PC-3 (cell line): Measurements from ENCODE around the gene SLC7A1. TPM values are rescaled to one million over a fixed set of nuclear protein-coding genes. Genes with fewer than 3 reads are reported as not detected.

Source experiments
- ATAC-seq: fragments of 200-7000 bp; cut with Tn5 transposase; 2 replicates; pipeline ENCODE4 v1.9.1; 2020; ENCODE audit warnings: mild to moderate bottlenecking, moderate library complexity
- BruUV-seq: library from RNA; stranded (reverse); fragments of 400-500 nt; replicated peaks from 2 replicates; lab custom pipeline; 2021; lab: Mats Ljungman, UMichigan
- CTCF ChIA-PET: fragments of 300-600 bp; sonication (Branson Sonifier 250); formaldehyde crosslinking; loops from one replicate; lab custom pipeline; 2022; ENCODE audit warnings: antibody characterized with exemption; lab: Charles Lee
- POLR2A ChIA-PET: fragments of 300-600 bp; sonication (Branson Sonifier 250); formaldehyde crosslinking; loops from one replicate; lab custom pipeline; 2022; ENCODE audit warnings: antibody characterized with exemption; ENCODE audit not compliant: unreplicated experiment; lab: Charles Lee
- DNase-seq: peaks from one replicate; pipeline ENCODE4 v3.0.0-alpha.2; 2015
- H2AFZ ChIP-seq: fragments of 300-600 bp; sonication (generic); 2 replicates; pipeline ENCODE4 v1.6.0; 2016; ENCODE audit warnings: antibody characterized with exemption, low read length
- H3F3A ChIP-seq: fragments of 300-600 bp; sonication (generic); one replicate; pipeline ENCODE4 v1.6.0; 2017; ENCODE audit warnings: antibody characterized with exemption, low read length, control low read depth, mild to moderate bottlenecking; ENCODE audit not compliant: unreplicated experiment
- H3K27ac ChIP-seq: fragments of 300-600 bp; sonication (generic); 2 replicates; pipeline ENCODE4 v1.5.1; 2016; ENCODE audit warnings: mild to moderate bottlenecking, low read length
- H3K27me3 ChIP-seq: fragments of 300-600 bp; sonication (generic); 2 replicates; pipeline ENCODE4 v1.6.1; 2016; ENCODE audit warnings: low read length, mixed read lengths
- H3K36me3 ChIP-seq: fragments of 300-600 bp; sonication (generic); 2 replicates; pipeline ENCODE4 v1.6.1; 2016; ENCODE audit warnings: low read depth, mixed run types, low read length, mixed read lengths
- H3K4me1 ChIP-seq: fragments of 300-600 bp; sonication (generic); 2 replicates; pipeline ENCODE4 v1.5.1; 2016; ENCODE audit warnings: low read length; ENCODE audit not compliant: insufficient read depth
- H3K4me2 ChIP-seq: fragments of 300-600 bp; sonication (generic); 2 replicates; pipeline ENCODE4 v1.6.0; 2016; ENCODE audit warnings: low read length
- H3K4me3 ChIP-seq: fragments of 300-600 bp; sonication (generic); 2 replicates; pipeline ENCODE4 v1.5.1; 2016; ENCODE audit warnings: mild to moderate bottlenecking, low read length, mixed read lengths
- H3K79me2 ChIP-seq: fragments of 300-600 bp; sonication (generic); 2 replicates; pipeline ENCODE4 v1.6.1; 2017; ENCODE audit warnings: low read length, mixed read lengths
- H3K9ac ChIP-seq: fragments of 300-600 bp; sonication (generic); 2 replicates; pipeline ENCODE4 v1.6.0; 2016; ENCODE audit warnings: mild to moderate bottlenecking, low read length
- H3K9me2 ChIP-seq: fragments of 300-600 bp; sonication (generic); replicated peaks from 2 replicates; pipeline ENCODE4 v1.6.1; 2016; ENCODE audit warnings: mixed run types, low read length, mixed read lengths
- H3K9me3 ChIP-seq: fragments of 300-600 bp; sonication (generic); 2 replicates; pipeline ENCODE4 v1.6.1; 2016; ENCODE audit warnings: low read length, mixed read lengths
- H4K20me1 ChIP-seq: fragments of 300-600 bp; sonication (generic); 2 replicates; pipeline ENCODE4 v1.6.1; 2016; ENCODE audit warnings: low read length, mixed read lengths
- CTCF ChIP-seq: fragments of 300-600 bp; sonication (generic); conservative IDR thresholded peaks from 2 replicates; pipeline ENCODE4 v1.5.1; 2017; ENCODE audit warnings: antibody characterized with exemption, low read depth, mild to moderate bottlenecking, low read length
- EZH2 ChIP-seq: fragments of 300-600 bp; sonication (generic); IDR thresholded peaks from one replicate; pipeline ENCODE4 v1.6.1; 2017; ENCODE audit warnings: antibody characterized with exemption, mild to moderate bottlenecking, low read length; ENCODE audit not compliant: unreplicated experiment
- EZH2phosphoT487 ChIP-seq: fragments of 300-600 bp; sonication (generic); IDR thresholded peaks from 2 replicates; pipeline ENCODE4 v1.6.1; 2018; ENCODE audit warnings: mild to moderate bottlenecking, antibody characterized with exemption, low read length, borderline replicate concordance
- intact Hi-C: fragments of 100-400 bp; cut with micrococcal nuclease; formaldehyde crosslinking; loops from 2 replicates; pipeline ENCODE4 v1.9.0; 2023
- total RNA-seq: library from RNA; depleted of rRNA; stranded (reverse); fragments of >200 nt; gene quantifications from 2 replicates; pipeline ENCODE4 v1.2.3, GENCODE V29; 2014

SLC7A1 gene
- total RNA-seq, 1 experiment from 2014 or later: 19.5 TPM

- Histone ChIP-seq H3K79me2 (peaks cover 64% of the 10 kb centered on the region), H3K27ac (no peak overlapping the region), H3K4me3 (no peak overlapping the region), H4K20me1 (0 out of 2 replicates have a peak, but pooled peaks cover 7% of the 10 kb centered on the region), H3F3A (no peaks in the 10 kb centered on the region), H2AFZ (no peak overlapping the region), H3K4me1 (peaks cover 4% of the 10 kb centered on the region; the same call in 1 of the 2 replicates), H3K4me2 (no peak overlapping the region), H3K27me3 (no peaks in the 10 kb centered on the region), H3K9ac (no peak overlapping the region), H3K9me2 (no peaks in the 10 kb centered on the region), H3K9me3 (no peaks in the 10 kb centered on the region), H3K36me3 (peaks cover 4% of the 10 kb centered on the region; the same call in 1 of the 2 replicates)
- DNase-seq: no peak
- ChIA-PET CTCF (no interaction called here), POLR2A (no interaction called here)
- intact Hi-C loops: no loop called here
- TF ChIP-seq EZH2: no peak
- no peak for TF ChIP-seq EZH2phosphoT487
- no peak for TF ChIP-seq CTCF
- BruUV-seq: no TSS peak
- no peak for ATAC-seq
These were observed 53.1 kb downstream of the SLC7A1 start for GRCh38 chr13:29542381-29542780.

GRCh38 chr13:29541400-29541799 is 54.1 kb downstream of the SLC7A1 start:
- DNase-seq: no peak
- H4K20me1 ChIP-seq: 0 out of 2 replicates have a peak, but pooled peaks cover 7% of the 10 kb centered on the region
- CTCF ChIA-PET: no interaction called here

More at GRCh38 chr13:29541400-29541799, 54.1 kb downstream of the SLC7A1 start:
- no peak for ATAC-seq
- no peaks in the 10 kb centered on the region for H3K9me2 ChIP-seq
- H3K4me2 ChIP-seq: no peak overlapping the region
- H3K9ac ChIP-seq: no peak overlapping the region
- TF ChIP-seq EZH2 (no peak), CTCF (no peak), EZH2phosphoT487 (no peak)
- H3K27me3 ChIP-seq: no peaks in the 10 kb centered on the region
- H3K27ac ChIP-seq: no peak overlapping the region
- no peaks in the 10 kb centered on the region for H3K9me3 ChIP-seq
- H3F3A ChIP-seq: no peaks in the 10 kb centered on the region
- H3K4me1 ChIP-seq: peaks cover 4% of the 10 kb centered on the region; the same call in 1 of the 2 replicates
- intact Hi-C loops: no loop called here
- peaks cover 61% of the 10 kb centered on the region for H3K79me2 ChIP-seq
- no peak overlapping the region for H3K4me3 ChIP-seq
- POLR2A ChIA-PET: no interaction called here
- no TSS peak for BruUV-seq
- peaks cover 4% of the 10 kb centered on the region; the same call in 1 of the 2 replicates for H3K36me3 ChIP-seq
- H2AFZ ChIP-seq: no peak overlapping the region
